CD4-positive, alpha-beta memory T cell (primary cell): ENCODE data around the gene SLC26A9. TPM values are rescaled to one million over a fixed set of nuclear protein-coding genes. Genes with fewer than 3 reads are reported as not detected.
"Not testable (repeated sequence)": the region's sequence is repeated elsewhere in the genome, so short reads cannot be mapped to it uniquely, and the experiment has no call there.

Source experiments
- CTCF ChIA-PET: fragments of 350-600 bp; sonication (Branson Sonifier 250); formaldehyde crosslinking; loops from one replicate; lab custom pipeline; 2021; ENCODE audit warnings: inconsistent platforms; ENCODE audit not compliant: partially characterized antibody; lab: Charles Lee
- POLR2A ChIA-PET: fragments of 350-600 bp; sonication (Branson Sonifier 250); formaldehyde crosslinking; loops from one replicate; lab custom pipeline; 2021; ENCODE audit not compliant: partially characterized antibody; lab: Charles Lee
- DNase-seq, 5 donors: peaks; one replicate each; pipeline versions ENCODE4 v3.0.0 to v3.0.0-alpha.2; 2020 to 2022; ENCODE audit warnings: mixed read lengths in 1 of 5
- H3K27ac ChIP-seq: one replicate; pipeline ENCODE4 v1.7.0; 2013; ENCODE audit warnings: low read depth, low read length
- H3K27me3 ChIP-seq: 2 replicates; pipeline ENCODE4 v1.7.0; 2013; ENCODE audit warnings: mild to moderate bottlenecking, low read length, moderate library complexity; ENCODE audit not compliant: insufficient read depth
- H3K36me3 ChIP-seq: 2 replicates; pipeline ENCODE4 v1.7.0; 2013; ENCODE audit warnings: mild to moderate bottlenecking, low read length, moderate library complexity; ENCODE audit not compliant: insufficient read depth
- H3K4me1 ChIP-seq: 2 replicates; pipeline ENCODE4 v1.7.0; 2013; ENCODE audit warnings: mild to moderate bottlenecking, low read length, moderate library complexity; ENCODE audit not compliant: insufficient read depth
- H3K4me3 ChIP-seq, 2 donors: one replicate each; pipeline ENCODE4 v1.7.0; 2013; ENCODE audit warnings: low read length in 2 of 2, mild to moderate bottlenecking in 1 of 2
- H3K9me3 ChIP-seq, 2 donors: one replicate each; pipeline ENCODE4 v1.7.0; 2013; ENCODE audit warnings: low read length in 2 of 2, control low read depth in 1 of 2; ENCODE audit not compliant: control insufficient read depth in 1 of 2
- H3K27ac Mint-ChIP-seq, 7 donors: one replicate each; pipeline ENCODE4 v1.8.0; 2020 to 2021; ENCODE audit warnings: mixed read lengths in 7 of 7, mild to moderate bottlenecking in 6 of 7, inconsistent platforms in 3 of 7, moderate library complexity in 3 of 7
- H3K27me3 Mint-ChIP-seq, 2 donors: one replicate each; pipeline ENCODE4 v1.8.0; 2020 to 2021; ENCODE audit warnings: mixed read lengths in 2 of 2
- H3K36me3 Mint-ChIP-seq, 2 donors: one replicate each; pipeline ENCODE4 v1.8.0; 2020 to 2021; ENCODE audit warnings: mixed read lengths in 2 of 2, inconsistent platforms in 1 of 2, mild to moderate bottlenecking in 1 of 2
- H3K4me1 Mint-ChIP-seq, 4 donors: one replicate each; pipeline ENCODE4 v1.8.0; 2020 to 2021; ENCODE audit warnings: mixed read lengths in 4 of 4, mild to moderate bottlenecking in 1 of 4
- H3K4me3 Mint-ChIP-seq, 8 donors: one replicate each; pipeline ENCODE4 v1.8.0; 2020 to 2021; ENCODE audit warnings: mixed read lengths in 8 of 8, mild to moderate bottlenecking in 7 of 8, moderate library complexity in 6 of 8, inconsistent platforms in 3 of 8
- H3K9me3 Mint-ChIP-seq, 8 donors: one replicate each; pipeline ENCODE4 v1.8.0; 2020 to 2021; ENCODE audit warnings: mixed read lengths in 8 of 8, mild to moderate bottlenecking in 5 of 8, inconsistent platforms in 3 of 8, moderate library complexity in 1 of 8
- intact Hi-C: fragments of 100-400 bp; cut with micrococcal nuclease; formaldehyde crosslinking; loops from one replicate; pipeline ENCODE4 v1.15.1; 2023
- polyA plus RNA-seq, 2 donors: library from polyadenylated mRNA; unstranded; fragments of 300-500 nt; fragmentation: Illumina TruSeq; gene quantifications; one replicate each; pipeline ENCODE4 v1.2.3, GENCODE V29; 2021
- total RNA-seq, 2 experiments: library from RNA; stranded (reverse); gene quantifications; one replicate each; pipeline ENCODE4 v1.2.3, GENCODE V29; 2021

Gene SLC26A9
- total and polyA plus RNA-seq, 4 experiments from 2014 or later = not detected

DNA sequence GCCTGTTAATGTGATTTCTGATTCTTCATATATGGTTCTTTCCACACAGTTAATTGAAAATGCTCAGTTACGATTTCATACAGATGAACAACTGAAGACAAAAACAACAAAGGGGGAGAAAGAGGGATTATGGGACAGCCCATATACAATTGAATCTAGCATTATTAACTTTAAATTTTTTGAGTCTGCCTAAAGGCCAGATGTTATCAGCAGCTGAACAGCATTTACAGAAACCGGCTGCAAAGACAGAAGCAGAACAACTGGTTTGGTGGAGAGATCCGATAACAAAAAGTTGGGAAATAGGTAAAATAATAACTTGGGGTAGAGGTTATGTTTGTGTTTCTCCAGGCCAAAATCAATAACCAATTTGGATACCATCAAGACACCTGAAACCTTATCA lies 49.1 kb downstream of the SLC26A9 start:
- POLR2A ChIA-PET, H3K4me1 Mint-ChIP-seq, intact Hi-C loops, H3K9me3 ChIP-seq, H3K27ac Mint-ChIP-seq, H3K27ac ChIP-seq, H3K36me3 ChIP-seq, H3K4me3 ChIP-seq, H3K36me3 Mint-ChIP-seq, DNase-seq, H3K4me1 ChIP-seq, H3K27me3 ChIP-seq, H3K27me3 Mint-ChIP-seq, H3K4me3 Mint-ChIP-seq: not testable (repeated sequence)
- CTCF ChIA-PET = interaction anchor here (2.0 kb wide), 1 partner anchor 102 kb away, joined by 4 read pairs; no protein-coding TSS in a partner anchor
- peaks cover 0 to 39% (median 23%) of the 10 kb centered on the region in 8 donors for H3K9me3 Mint-ChIP-seq

DNA sequence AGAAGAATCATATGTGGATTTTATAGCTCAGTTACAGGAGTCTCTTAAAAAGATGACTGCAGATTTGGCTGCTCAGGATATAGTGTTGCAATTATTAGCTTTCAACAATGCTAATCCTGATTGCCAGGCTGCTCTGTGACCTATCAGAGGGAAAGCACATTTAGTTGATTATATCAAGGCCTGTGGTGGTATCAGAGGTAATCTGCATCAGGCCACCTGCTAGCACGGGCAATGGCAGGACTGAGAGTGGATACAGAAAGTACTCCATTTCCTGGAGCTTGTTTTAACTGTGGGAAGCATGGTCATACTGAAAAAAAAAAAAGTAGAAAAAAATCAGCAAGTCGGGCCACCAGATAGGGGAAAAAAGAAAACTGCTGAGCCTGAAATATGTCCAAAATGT lies 51.1 kb downstream of the SLC26A9 start:
- H3K27me3 Mint-ChIP-seq, H3K9me3 ChIP-seq, intact Hi-C loops, POLR2A ChIA-PET, H3K27me3 ChIP-seq, H3K27ac ChIP-seq, H3K27ac Mint-ChIP-seq, H3K4me3 Mint-ChIP-seq, H3K36me3 Mint-ChIP-seq, H3K4me1 Mint-ChIP-seq, H3K36me3 ChIP-seq, H3K4me3 ChIP-seq, DNase-seq, H3K4me1 ChIP-seq: not testable (repeated sequence)
- peaks cover 0 to 39% (median 22%) of the 10 kb centered on the region in 8 donors for H3K9me3 Mint-ChIP-seq
- CTCF ChIA-PET = interaction anchor here (1.4 to 1.8 kb wide), 2 partner anchors 85 to 234 kb away, joined by 4 to 6 read pairs; no protein-coding TSS in a partner anchor

DNA sequence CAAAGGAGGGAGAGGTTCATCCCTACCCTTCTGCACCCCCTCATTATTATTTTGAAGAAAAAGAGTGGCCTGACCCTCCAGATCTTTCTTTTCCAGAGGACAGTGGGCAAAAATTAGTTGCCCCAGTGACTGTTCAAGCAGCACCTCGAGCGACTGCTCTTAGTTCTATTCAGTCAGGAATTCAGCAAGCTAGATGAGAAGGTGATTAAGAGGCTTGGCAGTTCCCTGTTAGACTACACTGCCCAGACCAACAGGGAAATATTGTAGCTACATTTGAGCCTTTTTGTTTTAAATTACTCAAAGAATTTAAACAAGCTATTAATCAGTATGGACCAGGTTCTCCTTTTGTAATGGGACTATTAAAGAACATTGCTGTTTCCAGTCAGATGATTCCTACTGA lies 51.8 kb downstream of the SLC26A9 start:
- H3K9me3 ChIP-seq, H3K4me3 Mint-ChIP-seq, H3K4me3 ChIP-seq, H3K36me3 Mint-ChIP-seq, H3K27ac Mint-ChIP-seq, H3K27me3 ChIP-seq, intact Hi-C loops, H3K36me3 ChIP-seq, H3K4me1 Mint-ChIP-seq, POLR2A ChIA-PET, DNase-seq, H3K4me1 ChIP-seq, H3K27ac ChIP-seq, H3K27me3 Mint-ChIP-seq: not testable (repeated sequence)
- H3K9me3 Mint-ChIP-seq = peaks cover 0 to 35% (median 16%) of the 10 kb centered on the region in 8 donors
- CTCF ChIA-PET = interaction anchor here (1.4 to 1.8 kb wide), 2 partner anchors 85 to 234 kb away, joined by 4 to 6 read pairs; no protein-coding TSS in a partner anchor

DNA sequence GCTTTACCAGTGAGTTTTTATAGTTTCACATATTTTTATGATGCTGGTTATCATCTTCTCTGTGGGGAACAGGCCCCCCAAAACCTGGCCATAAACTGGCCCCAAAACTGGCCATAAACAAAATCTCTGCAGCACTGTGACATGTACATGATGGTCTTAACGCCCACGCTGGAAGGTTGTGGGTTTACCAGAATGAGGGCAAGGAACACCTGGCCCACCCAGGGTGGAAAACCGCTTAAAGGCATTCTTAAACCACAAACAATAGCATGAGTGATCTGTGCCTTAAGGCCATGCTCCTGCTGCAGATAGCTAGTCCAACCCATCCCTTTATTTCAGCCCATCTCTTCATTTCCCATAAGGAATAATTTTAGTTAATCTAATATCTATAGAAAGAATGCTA lies 52.6 kb downstream of the SLC26A9 start:
- H3K27ac ChIP-seq, POLR2A ChIA-PET, DNase-seq, H3K36me3 Mint-ChIP-seq, H3K4me1 Mint-ChIP-seq, H3K27me3 Mint-ChIP-seq, H3K4me3 ChIP-seq, H3K4me1 ChIP-seq, H3K9me3 ChIP-seq, intact Hi-C loops, H3K4me3 Mint-ChIP-seq, H3K27ac Mint-ChIP-seq, H3K36me3 ChIP-seq, H3K27me3 ChIP-seq: not testable (repeated sequence)
- peaks cover 0 to 28% (median 8%) of the 10 kb centered on the region in 8 donors for H3K9me3 Mint-ChIP-seq
- CTCF ChIA-PET = interaction anchor here (1.3 to 1.8 kb wide), 2 partner anchors 29 to 233 kb away, joined by 3 to 6 read pairs; no protein-coding TSS in a partner anchor

DNA sequence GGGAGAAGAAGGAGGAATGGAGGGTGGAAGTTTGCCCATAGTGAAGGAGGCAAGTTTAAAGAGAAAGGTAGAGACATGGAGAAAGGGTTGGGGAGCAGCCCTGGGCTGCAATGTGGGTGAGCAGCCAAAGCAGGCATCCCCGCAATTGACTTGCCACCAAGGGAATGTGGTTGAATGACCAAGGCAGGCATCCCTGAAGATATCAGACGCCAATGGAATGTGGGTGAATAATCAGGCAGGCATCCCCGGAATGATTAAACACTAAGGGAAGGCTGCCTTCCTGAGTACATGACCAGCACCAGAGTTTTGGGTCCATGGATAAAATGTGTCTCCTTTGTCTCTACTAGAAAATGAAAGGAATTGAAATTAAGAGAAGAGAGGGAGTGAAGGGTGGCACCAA lies 53.5 kb downstream of the SLC26A9 start:
- H3K9me3 ChIP-seq, POLR2A ChIA-PET, H3K36me3 ChIP-seq, H3K4me1 Mint-ChIP-seq, DNase-seq, H3K36me3 Mint-ChIP-seq, H3K27me3 Mint-ChIP-seq, H3K4me3 Mint-ChIP-seq, H3K27ac ChIP-seq, H3K4me1 ChIP-seq, H3K27ac Mint-ChIP-seq, H3K27me3 ChIP-seq, H3K4me3 ChIP-seq, intact Hi-C loops: not testable (repeated sequence)
- H3K9me3 Mint-ChIP-seq = peaks cover 0 to 19% (median 4%) of the 10 kb centered on the region in 8 donors
- CTCF ChIA-PET = interaction anchor here (1.3 kb wide), 1 partner anchor 30 kb away, joined by 3 read pairs; no protein-coding TSS in a partner anchor

DNA sequence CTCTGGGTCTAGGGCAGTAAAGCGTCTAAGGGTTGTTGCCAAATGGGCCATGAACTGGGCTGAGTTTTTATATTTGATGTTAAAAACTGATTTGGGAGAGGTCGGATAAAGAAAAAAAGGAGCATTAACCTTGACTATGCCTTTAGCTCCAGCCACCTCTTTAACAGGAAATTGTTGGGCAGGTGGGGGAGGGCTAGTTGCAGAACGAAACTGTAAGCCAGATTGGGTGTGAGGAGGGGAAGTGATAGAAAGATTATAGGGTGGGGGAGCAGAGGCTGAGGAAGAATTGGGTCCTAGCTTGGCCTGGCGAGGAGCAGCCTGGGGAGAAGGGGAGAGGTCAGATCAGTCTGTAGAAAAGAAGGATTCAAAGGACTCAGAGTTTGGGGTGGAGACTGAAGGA lies 54.2 kb downstream of the SLC26A9 start:
- H3K4me1 Mint-ChIP-seq, CTCF ChIA-PET, POLR2A ChIA-PET, H3K36me3 Mint-ChIP-seq, H3K27me3 Mint-ChIP-seq, H3K9me3 ChIP-seq, H3K4me1 ChIP-seq, H3K27me3 ChIP-seq, H3K27ac ChIP-seq, intact Hi-C loops, H3K4me3 ChIP-seq, H3K36me3 ChIP-seq: not testable (repeated sequence)
- Mint-ChIP-seq H3K27ac (peak overlapping the region in 1 of 7 donors; percentile 3), H3K4me3 (peak overlapping the region in 2 of 8 donors; percentile 35 to 42), H3K9me3 (peaks cover 0 to 14% (median 4%) of the 10 kb centered on the region in 8 donors)
- peak in 1 of 5 donors; percentile 1 for DNase-seq

DNA sequence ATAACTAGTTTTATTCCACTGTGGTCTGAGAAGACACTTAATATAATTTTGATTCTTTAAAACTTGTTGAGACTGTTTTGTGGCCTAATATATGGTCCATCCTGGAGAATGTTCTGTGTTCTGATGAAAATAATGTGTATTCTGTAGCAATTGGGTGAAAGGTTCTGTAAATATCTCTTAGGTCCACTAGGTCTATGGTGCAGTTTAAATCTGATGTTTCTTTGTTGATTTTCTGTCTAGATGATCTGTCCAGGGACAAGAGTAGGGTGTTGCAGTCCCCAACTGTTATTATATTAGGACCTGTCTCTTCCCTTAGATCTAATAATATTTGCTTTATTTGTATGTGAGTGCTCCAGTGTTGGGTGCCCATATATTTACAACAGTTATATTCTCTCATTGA lies 59.5 kb downstream of the SLC26A9 start:
- Mint-ChIP-seq H3K9me3 (peaks cover 2 to 38% (median 24%) of the 10 kb centered on the region in 8 donors), H3K27me3 (peaks cover 2 to 5% of the 10 kb centered on the region in 2 donors), H3K4me3 (no peak overlapping the region), H3K36me3 (peaks cover 6 to 11% of the 10 kb centered on the region in 2 donors), H3K27ac (no peak overlapping the region), H3K4me1 (peaks cover 0 to 3% (median 1%) of the 10 kb centered on the region in 4 donors)
- Histone ChIP-seq H3K9me3 (peaks cover 0 to 3% of the 10 kb centered on the region in 2 donors), H3K27ac (no peak overlapping the region), H3K4me3 (no peak overlapping the region), H3K36me3 (no peaks in the 10 kb centered on the region), H3K4me1 (no peaks in the 10 kb centered on the region), H3K27me3 (no peaks in the 10 kb centered on the region)
- ChIA-PET CTCF (no interaction called here), POLR2A (no interaction called here)
- intact Hi-C loops = no loop called here
- no peak for DNase-seq
